Neural progenitor cell (in vitro differentiated cells): ENCODE measurements around the gene ELF1. TPM values are rescaled to one million over a fixed set of nuclear protein-coding genes. Genes with fewer than 3 reads are reported as not detected.

Source experiments
- DNase-seq: peaks from one replicate; pipeline ENCODE4 v3.0.0-alpha.2; 2016; ENCODE audit warnings: low spot score
- H2AFZ ChIP-seq: fragments of 200-600 bp; sonication (generic); replicated peaks from 2 replicates; pipeline ENCODE4 v1.6.1; 2016; ENCODE audit warnings: antibody characterized with exemption
- H3F3A ChIP-seq: fragments of 200-600 bp; sonication (generic); 2 replicates; pipeline ENCODE4 v1.6.1; 2016; ENCODE audit warnings: antibody characterized with exemption, low read depth
- H3K27ac ChIP-seq: fragments of 200-600 bp; sonication (generic); 2 replicates; pipeline ENCODE4 v1.5.1; 2016; ENCODE audit warnings: mild to moderate bottlenecking
- H3K27me3 ChIP-seq: fragments of 200-600 bp; sonication (generic); 2 replicates; pipeline ENCODE4 v1.6.1; 2016; ENCODE audit warnings: mild to moderate bottlenecking, moderate library complexity
- H3K36me3 ChIP-seq: fragments of 200-600 bp; sonication (generic); 2 replicates; pipeline ENCODE4 v1.5.1; 2016
- H3K4me1 ChIP-seq: fragments of 200-600 bp; sonication (generic); 2 replicates; pipeline ENCODE4 v1.6.1; 2016; ENCODE audit warnings: mixed run types
- H3K4me2 ChIP-seq: fragments of 200-600 bp; sonication (generic); 2 replicates; pipeline ENCODE4 v1.6.1; 2016
- H3K4me3 ChIP-seq: fragments of 200-600 bp; sonication (generic); 2 replicates; pipeline ENCODE4 v1.5.1; 2016
- H3K79me2 ChIP-seq: fragments of 200-600 bp; sonication (generic); 2 replicates; pipeline ENCODE4 v1.6.1; 2016; ENCODE audit warnings: low read depth
- H3K9ac ChIP-seq: fragments of 200-600 bp; sonication (generic); 2 replicates; pipeline ENCODE4 v1.6.1; 2016
- H3K9me3 ChIP-seq: fragments of 200-600 bp; sonication (generic); 2 replicates; pipeline ENCODE4 v1.5.1; 2016; ENCODE audit warnings: low read depth
- H4K20me1 ChIP-seq: fragments of 200-600 bp; sonication (generic); 2 replicates; pipeline ENCODE4 v1.6.1; 2016; ENCODE audit warnings: low read depth
- H3K27ac Mint-ChIP-seq: 3 replicates; pipeline ENCODE4 v1.8.0; 2021; ENCODE audit warnings: mixed read lengths
- H3K27me3 Mint-ChIP-seq: 2 replicates; pipeline ENCODE4 v1.8.0; 2022; ENCODE audit warnings: low read depth, mild to moderate bottlenecking, inconsistent platforms, moderate library complexity, mixed read lengths; ENCODE audit not compliant: insufficient read depth
- H3K36me3 Mint-ChIP-seq: 3 replicates; pipeline ENCODE4 v1.8.0; 2021; ENCODE audit warnings: mixed read lengths
- H3K4me1 Mint-ChIP-seq: 3 replicates; pipeline ENCODE4 v1.8.0; 2021; ENCODE audit warnings: mixed read lengths
- H3K4me3 Mint-ChIP-seq: 3 replicates; pipeline ENCODE4 v1.8.0; 2021; ENCODE audit warnings: mild to moderate bottlenecking, moderate library complexity, mixed read lengths
- H3K9me3 Mint-ChIP-seq: 3 replicates; pipeline ENCODE4 v1.8.0; 2020; ENCODE audit warnings: mixed read lengths
- CTCF ChIP-seq: fragments of 200-600 bp; sonication (generic); IDR thresholded peaks from 2 replicates; pipeline ENCODE4 v1.5.1; 2017; ENCODE audit warnings: antibody characterized with exemption, mild to moderate bottlenecking
- EZH2 ChIP-seq: fragments of 200-600 bp; sonication (generic); IDR thresholded peaks from 2 replicates; pipeline ENCODE4 v1.6.1; 2017; ENCODE audit warnings: antibody characterized with exemption, mild to moderate bottlenecking, moderate library complexity
- EZH2phosphoT487 ChIP-seq: fragments of 200-600 bp; sonication (generic); IDR thresholded peaks from 2 replicates; pipeline ENCODE4 v1.6.1; 2017; ENCODE audit warnings: antibody characterized with exemption
- total RNA-seq: library from RNA; depleted of rRNA; stranded (reverse); fragments of >200 nt; gene quantifications from 2 replicates; pipeline ENCODE4 v1.2.3, GENCODE V29; 2015; ENCODE audit warnings: low replicate concordance

ELF1 gene
- total RNA-seq, 1 donor from 2014 or later: 9.3 TPM

GRCh38 chr13:41060082-41060723 is 41.1 kb upstream of the ELF1 start:
- peak; percentile 94 for DNase-seq
- Histone ChIP-seq H3K27me3 (no peaks in the 10 kb centered on the region), H3K4me3 (peak overlapping the region; percentile 70), H3F3A (peaks cover 30% of the 10 kb centered on the region), H3K9ac (peak overlapping the region; percentile 34), H3K36me3 (no peaks in the 10 kb centered on the region), H3K27ac (peak overlapping the region; percentile 87), H3K4me1 (peaks cover 14% of the 10 kb centered on the region), H4K20me1 (no peaks in the 10 kb centered on the region), H3K79me2 (peaks cover 51% of the 10 kb centered on the region), H3K9me3 (no peaks in the 10 kb centered on the region), H3K4me2 (peak overlapping the region; percentile 89), H2AFZ (peak overlapping the region; percentile 84)
- peaks cover 41% of the 10 kb centered on the region for H3K4me1 Mint-ChIP-seq
- H3K27me3 Mint-ChIP-seq: peaks cover 18% of the 10 kb centered on the region
- peak overlapping the region; percentile 99 for H3K4me3 Mint-ChIP-seq
- peak overlapping the region; percentile 99 for H3K27ac Mint-ChIP-seq
- peak; percentile 24 for TF ChIP-seq EZH2phosphoT487
- TF ChIP-seq CTCF: peak; percentile 54
- peak; percentile 49 for TF ChIP-seq EZH2
- H3K9me3 Mint-ChIP-seq: peaks cover 11% of the 10 kb centered on the region
- peaks cover 6% of the 10 kb centered on the region for H3K36me3 Mint-ChIP-seq

- H3K4me3 Mint-ChIP-seq: peak overlapping the region; percentile 99
- peaks cover 18% of the 10 kb centered on the region for H3K27me3 Mint-ChIP-seq
- peak overlapping the region; percentile 34 for H3K9ac ChIP-seq
- no peak for DNase-seq
- no peaks in the 10 kb centered on the region for H3K9me3 ChIP-seq
- H3K9me3 Mint-ChIP-seq: peaks cover 11% of the 10 kb centered on the region
- peak overlapping the region; percentile 87 for H3K27ac ChIP-seq
- no peaks in the 10 kb centered on the region for H4K20me1 ChIP-seq
- peak overlapping the region; percentile 85 for H3K27ac Mint-ChIP-seq
- H3K36me3 Mint-ChIP-seq: peaks cover 5% of the 10 kb centered on the region
- H2AFZ ChIP-seq: peak overlapping the region; percentile 84
- peaks cover 45% of the 10 kb centered on the region for H3K4me1 Mint-ChIP-seq
- H3K79me2 ChIP-seq: peaks cover 49% of the 10 kb centered on the region
- peak overlapping the region; percentile 70 for H3K4me3 ChIP-seq
- no peaks in the 10 kb centered on the region for H3K27me3 ChIP-seq
- no peaks in the 10 kb centered on the region for H3K36me3 ChIP-seq
- peaks cover 30% of the 10 kb centered on the region for H3F3A ChIP-seq
- peak overlapping the region; percentile 89 for H3K4me2 ChIP-seq
- TF ChIP-seq CTCF: no peak
- no peak for TF ChIP-seq EZH2phosphoT487
- TF ChIP-seq EZH2: no peak
- peaks cover 14% of the 10 kb centered on the region for H3K4me1 ChIP-seq
Measured at GRCh38 chr13:41059456-41060081, 40.5 kb upstream of the ELF1 start.

- Histone ChIP-seq H3K79me2 (peaks cover 38% of the 10 kb centered on the region), H3K4me3 (no peak overlapping the region), H3K27me3 (no peaks in the 10 kb centered on the region), H3K9me3 (no peaks in the 10 kb centered on the region), H3K27ac (no peak overlapping the region), H3K9ac (no peak overlapping the region), H3K4me2 (peak overlapping the region; percentile 89), H3K36me3 (no peaks in the 10 kb centered on the region), H2AFZ (no peak overlapping the region), H3F3A (peaks cover 30% of the 10 kb centered on the region), H3K4me1 (peaks cover 14% of the 10 kb centered on the region), H4K20me1 (no peaks in the 10 kb centered on the region)
- Mint-ChIP-seq H3K4me1 (peaks cover 39% of the 10 kb centered on the region), H3K9me3 (peaks cover 11% of the 10 kb centered on the region), H3K4me3 (peak overlapping the region; percentile 99), H3K36me3 (no peaks in the 10 kb centered on the region), H3K27ac (peak overlapping the region; percentile 85), H3K27me3 (peaks cover 18% of the 10 kb centered on the region)
- TF ChIP-seq EZH2phosphoT487 (no peak), EZH2 (no peak), CTCF (no peak)
- DNase-seq: no peak
Measured at GRCh38 chr13:41058295-41059070, 39.4 kb upstream of the ELF1 start.
